SK-N-SH treated with all-trans-retinoic acid at 6 μM for 48 hours (cell line): Measurements from ENCODE around the gene IL24.

Source experiments
- ARNTL ChIP-seq: fragments of 450-650 bp; formaldehyde crosslinking; IDR thresholded peaks from 2 replicates; pipeline ENCODE4 v1.5.0; 2020; ENCODE audit warnings: low read depth, mild to moderate bottlenecking, moderate library complexity, borderline replicate concordance
- CSDC2 ChIP-seq: fragments of 250-450 bp; sonication (Bioruptor Pico); IDR thresholded peaks from 2 replicates; pipeline ENCODE4 v1.5.0; 2020; ENCODE audit warnings: mild to moderate bottlenecking, moderate library complexity
- ISL1 ChIP-seq: fragments of 250-450 bp; sonication (Bioruptor Pico); IDR thresholded peaks from 2 replicates; pipeline ENCODE4 v2.1.2; 2022; ENCODE audit warnings: mild to moderate bottlenecking, moderate library complexity
- OSR1 ChIP-seq: fragments of 250-450 bp; sonication (Bioruptor Pico); IDR thresholded peaks from 2 replicates; pipeline ENCODE4 v1.8.0; 2022; ENCODE audit warnings: moderate library complexity, mild to moderate bottlenecking, inconsistent platforms
- PPARA ChIP-seq: fragments of 250-450 bp; sonication (Bioruptor Pico); IDR thresholded peaks from 2 replicates; pipeline ENCODE4 v1.5.0; 2020; ENCODE audit warnings: mild to moderate bottlenecking, borderline replicate concordance
- RARB ChIP-seq: fragments of 250-450 bp; sonication (Bioruptor Pico); IDR thresholded peaks from 2 replicates; pipeline ENCODE4 v1.8.0; 2021; ENCODE audit warnings: mild to moderate bottlenecking, moderate library complexity
- TSHZ2 ChIP-seq: fragments of 250-450 bp; sonication (Bioruptor Pico); IDR thresholded peaks from 2 replicates; pipeline ENCODE4 v1.5.0; 2020; ENCODE audit warnings: mild to moderate bottlenecking, moderate library complexity
- ZFP3 ChIP-seq: fragments of 250-450 bp; sonication (Bioruptor Pico); IDR thresholded peaks from 2 replicates; pipeline ENCODE4 v1.5.0; 2020; ENCODE audit warnings: mild to moderate bottlenecking, moderate library complexity
- ZFP30 ChIP-seq: fragments of 450-650 bp; formaldehyde crosslinking; IDR thresholded peaks from 2 replicates; pipeline ENCODE4 v1.5.0; 2022; ENCODE audit warnings: mild to moderate bottlenecking, moderate library complexity
- ZNF70 ChIP-seq: fragments of 450-650 bp; formaldehyde crosslinking; IDR thresholded peaks from 2 replicates; pipeline ENCODE4 v1.5.0; 2020; ENCODE audit warnings: mild to moderate bottlenecking, moderate library complexity

DNA sequence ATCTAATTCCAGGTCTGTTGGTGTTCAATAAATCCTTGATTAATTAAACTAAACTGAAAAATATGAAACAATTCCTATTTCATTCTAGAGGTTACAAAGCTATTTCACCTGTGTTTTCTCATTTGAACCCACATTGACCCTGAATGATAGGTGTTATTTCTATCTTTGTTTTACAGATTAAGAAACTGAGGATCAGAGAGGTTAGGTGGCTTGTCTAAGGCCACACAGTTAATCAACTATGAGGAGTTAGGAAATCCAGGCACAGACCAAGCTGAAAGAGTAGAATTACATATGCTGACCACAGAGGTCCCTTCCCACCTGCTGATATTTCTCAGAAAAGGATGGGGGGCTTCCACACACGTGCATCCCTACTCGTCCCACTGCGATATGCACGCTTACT lies 48.5 kb downstream of the IL24 start:
- TF ChIP-seq TSHZ2 (no peak), ARNTL (CRISPR knock-in tag) (no peak), ZFP3 (no peak), ZNF70 (no peak), OSR1 (CRISPR knock-in tag) (no peak), ISL1 (CRISPR knock-in tag) (no peak), ZFP30 (CRISPR knock-in tag) (no peak), PPARA (no peak), RARB (no peak), CSDC2 (CRISPR knock-in tag) (no peak)
